Stimulated activated naive CD8-positive, alpha-beta T cell treated with anti-CD3 and anti-CD28 coated beads, Interleukin-15, Interleukin-2, amounts not matched to agents 100 U/mL and 50 U/mL, for 24 hours (primary cell): Measurements from ENCODE around the gene CTSW.

Experiments
- ATAC-seq: fragments of 150-1000 bp; cut with Tn5 transposase; one replicate; pipeline ENCODE4 v1.10.0; 2021
- DNase-seq: peaks from one replicate; pipeline ENCODE4 v3.0.0; 2021

CTSW gene

GRCh38 chr11:65867284-65868071 lies 12.2 kb upstream of the CTSW start:
- DNase-seq, result peak; percentile 63
- no peak for ATAC-seq

- DNase-seq (no peak), ATAC-seq (no peak)
These were observed 11.5 kb upstream of the CTSW start for GRCh38 chr11:65868076-65868667.

- ATAC-seq, result no peak
- no peak for DNase-seq
These were observed 10.7 kb upstream of the CTSW start for GRCh38 chr11:65868907-65869306.

- DNase-seq (no peak), ATAC-seq (no peak)
These were observed 9.9 kb upstream of the CTSW start for GRCh38 chr11:65869643-65870306.

GRCh38 chr11:65870307-65870658 lies 9.4 kb upstream of the CTSW start:
- ATAC-seq, result no peak
- no peak for DNase-seq

- DNase-seq (no peak), ATAC-seq (no peak)
These were observed 8.6 kb upstream of the CTSW start for GRCh38 chr11:65870706-65871681.

GRCh38 chr11:65871811-65872548 lies 7.7 kb upstream of the CTSW start:
- no peak for DNase-seq
- ATAC-seq, result no peak

- ATAC-seq, result no peak
- DNase-seq, result no peak
These were observed 6.9 kb upstream of the CTSW start, which contains the start of gene EFEMP2 for GRCh38 chr11:65872586-65873317. EFEMP2 (minus strand) TSS chr11:65872800; CDS start chr11:65872354, 446 bp downstream.

GRCh38 chr11:65873318-65874156 lies 6.1 kb upstream of the CTSW start:
- ATAC-seq (peak; percentile 86), DNase-seq (peak; percentile 98)

GRCh38 chr11:65880027-65880426 lies 390 bp downstream of the CTSW start:
- ATAC-seq (no peak), DNase-seq (no peak)

- peak; percentile 36 for ATAC-seq
- peak; percentile 50 for DNase-seq
These were observed 1.3 kb downstream of the CTSW start for GRCh38 chr11:65880844-65881421.

GRCh38 chr11:65882120-65883057 lies 2.8 kb downstream of the CTSW start:
- ATAC-seq, result no peak
- no peak for DNase-seq

- ATAC-seq (no peak), DNase-seq (no peak)
These were observed 3.6 kb downstream of the CTSW start for GRCh38 chr11:65883058-65883761.

- ATAC-seq (no peak), DNase-seq (no peak)
These were observed 4.4 kb downstream of the CTSW start for GRCh38 chr11:65883786-65884715.

- peak; percentile 88 for DNase-seq
- peak; percentile 44 for ATAC-seq
These were observed 5.1 kb downstream of the CTSW start for GRCh38 chr11:65884716-65885092.

GRCh38 chr11:65885231-65885630 lies 5.6 kb downstream of the CTSW start:
- DNase-seq, result no peak
- ATAC-seq, result no peak
